ENCODE data around the gene ALDH1L2. TPM values are rescaled to one million over a fixed set of nuclear protein-coding genes. Genes with fewer than 3 reads are reported as not detected.
"Not testable (repeated sequence)": the region's sequence is repeated elsewhere in the genome, so short reads cannot be mapped to it uniquely, and the experiment has no call there.

ALDH1L2 gene
- total RNA-seq: 0.65 and 1.9 TPM in 2 replicates

DNA sequence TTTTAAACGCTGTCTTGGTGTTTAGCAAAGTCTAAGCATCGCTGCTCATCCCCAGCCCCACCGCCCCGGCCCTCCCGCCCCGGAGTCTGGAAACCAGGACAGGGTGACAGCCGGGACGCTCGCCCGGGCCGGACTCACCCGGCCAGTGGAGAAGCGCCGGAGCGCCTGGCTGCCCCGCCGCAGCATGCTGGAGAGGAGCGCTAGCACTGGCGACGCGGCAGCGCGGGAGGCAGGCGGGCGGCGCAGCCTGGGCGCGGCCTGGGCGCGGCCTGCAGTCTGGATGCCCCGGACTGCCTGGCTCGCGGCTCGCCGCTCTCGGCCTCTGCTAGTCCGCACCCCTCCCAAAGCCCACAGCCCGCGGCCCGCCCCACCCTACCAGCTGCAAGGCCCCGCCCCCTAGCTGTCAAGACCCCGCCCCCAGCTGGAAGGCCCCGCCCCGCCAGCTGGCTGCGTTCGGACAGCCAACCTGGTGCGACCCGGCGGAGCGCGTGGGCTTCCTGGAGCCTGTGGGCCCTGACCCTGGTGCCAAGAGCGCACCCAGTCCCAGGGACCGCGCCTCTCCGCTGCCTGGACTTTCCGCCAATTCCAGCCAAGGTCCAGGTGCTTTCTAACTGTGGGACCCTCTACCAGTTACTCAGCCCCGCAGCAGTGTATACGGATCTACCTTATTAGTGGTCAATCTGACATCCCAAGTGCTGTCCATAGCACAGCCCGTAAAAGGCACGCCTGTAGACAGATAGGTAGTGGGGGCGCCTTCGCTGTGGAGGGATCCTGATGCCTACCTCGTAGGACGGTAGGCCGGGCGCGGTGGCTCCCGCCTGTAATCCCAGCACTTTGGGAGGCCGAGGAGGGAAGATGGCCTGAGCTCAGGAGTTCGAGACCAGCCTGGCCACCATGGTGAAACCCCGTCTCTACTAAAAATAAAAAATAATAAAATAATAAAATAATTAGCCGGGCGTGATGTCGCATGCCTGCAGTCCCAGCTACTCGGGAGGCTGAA, at the start of gene ALDH1L2:
Gene ALDH1L2, minus strand, starts transcription at position 208 of the 1,000 bp plus-strand sequence. Its CDS starts 22 bp downstream, at position 186.
- DNase-seq (ENCODE audit: low read depth): peak; percentile 57

DNA sequence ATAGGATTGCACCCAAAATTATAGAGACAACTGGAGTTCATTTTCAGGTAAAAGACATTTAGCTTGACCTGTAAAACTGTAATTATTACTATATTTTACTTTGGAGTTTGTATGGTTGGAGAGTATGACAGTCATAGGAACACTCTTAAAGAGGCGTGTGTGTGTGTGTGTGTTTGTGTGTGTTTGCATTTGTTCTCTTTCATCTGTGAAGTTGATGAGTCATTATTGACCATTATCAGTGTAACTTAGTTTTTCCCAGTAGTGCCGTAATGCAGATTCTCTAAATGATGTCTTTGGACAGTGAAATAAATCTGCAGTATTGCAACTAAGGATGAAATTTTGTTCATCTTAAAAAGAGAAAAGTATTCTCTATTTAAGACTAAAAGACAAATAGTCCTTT, 36.3 kb upstream of the ALDH1L2 start:
- peak; percentile 26 for DNase-seq (ENCODE audit: low read depth)

- no peak for DNase-seq (ENCODE audit: low read depth)
Measured at GRCh38 chr12:105116969-105117368, 32.7 kb upstream of the ALDH1L2 start.

GRCh38 chr12:105113094-105113493, 28.8 kb upstream of the ALDH1L2 start:
- no peak for DNase-seq (ENCODE audit: low read depth)

- DNase-seq (ENCODE audit: low read depth): peak; percentile 61
Measured at GRCh38 chr12:105110851-105111250, 26.6 kb upstream of the ALDH1L2 start.

DNA sequence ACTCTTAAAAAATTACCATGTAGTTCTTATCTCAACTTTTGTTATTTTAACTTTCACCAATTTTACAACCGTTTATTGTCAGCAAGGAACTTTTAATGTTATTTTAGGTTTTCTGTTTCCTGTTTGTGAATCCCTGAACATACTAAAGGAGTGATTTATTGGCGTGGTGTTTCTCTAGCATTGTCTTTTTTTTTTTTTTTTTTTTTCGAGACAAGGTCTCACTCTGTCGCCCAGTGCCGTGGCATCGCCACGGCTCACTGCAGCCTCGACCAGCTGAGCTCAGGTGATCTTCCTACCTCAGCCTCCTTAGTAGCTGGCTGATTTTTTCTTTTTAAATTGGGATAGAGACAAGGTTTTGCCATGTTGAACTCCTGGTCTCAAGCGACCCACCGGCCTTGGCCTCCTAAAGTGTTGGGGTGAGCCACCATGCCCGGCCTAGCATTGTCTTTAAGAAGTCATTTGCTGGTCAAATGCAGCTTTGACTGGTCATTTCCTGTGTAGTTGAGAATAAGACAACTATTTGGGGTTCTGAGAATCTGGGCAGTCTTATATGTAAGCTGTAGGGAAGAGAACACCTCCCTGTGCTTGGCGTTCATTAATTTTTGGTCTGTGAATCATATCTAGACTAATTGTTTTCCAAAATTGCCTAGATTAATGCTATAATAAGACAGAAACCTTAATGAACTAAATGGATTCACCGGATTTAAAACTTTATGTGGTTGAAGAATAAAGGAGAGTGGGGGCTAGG, 25.4 kb upstream of the ALDH1L2 start:
- DNase-seq (ENCODE audit: low read depth): peak; percentile 51

- peak; percentile 68 for DNase-seq (ENCODE audit: low read depth)
Measured at GRCh38 chr12:105107494-105108371, 23.5 kb upstream of the ALDH1L2 start, which contains the start of gene WASHC4. Gene WASHC4 (plus strand): TSS chr12:105107731. CDS start chr12:105107801, 70 bp downstream.

DNA sequence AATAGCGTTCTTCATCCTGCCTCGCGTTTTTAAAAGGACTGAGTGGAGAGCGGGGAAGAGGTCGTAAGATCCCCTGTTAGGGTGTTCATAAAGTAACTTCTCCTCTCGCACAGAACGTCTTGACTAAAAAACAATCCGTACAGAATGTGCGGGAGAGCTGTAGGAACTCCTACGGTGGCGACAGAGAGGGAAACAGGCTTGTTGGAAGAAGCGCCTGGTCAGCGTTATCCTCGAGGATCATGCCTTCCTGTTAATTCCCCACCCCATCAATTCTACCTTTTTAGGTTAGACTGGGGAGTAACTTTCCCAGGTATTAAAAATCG, 22.9 kb upstream of the ALDH1L2 start:
- peak; percentile 48 for DNase-seq (ENCODE audit: low read depth)

- peak; percentile 33 for DNase-seq (ENCODE audit: low read depth)
Measured at GRCh38 chr12:105106621-105107020, 22.4 kb upstream of the ALDH1L2 start.

DNA sequence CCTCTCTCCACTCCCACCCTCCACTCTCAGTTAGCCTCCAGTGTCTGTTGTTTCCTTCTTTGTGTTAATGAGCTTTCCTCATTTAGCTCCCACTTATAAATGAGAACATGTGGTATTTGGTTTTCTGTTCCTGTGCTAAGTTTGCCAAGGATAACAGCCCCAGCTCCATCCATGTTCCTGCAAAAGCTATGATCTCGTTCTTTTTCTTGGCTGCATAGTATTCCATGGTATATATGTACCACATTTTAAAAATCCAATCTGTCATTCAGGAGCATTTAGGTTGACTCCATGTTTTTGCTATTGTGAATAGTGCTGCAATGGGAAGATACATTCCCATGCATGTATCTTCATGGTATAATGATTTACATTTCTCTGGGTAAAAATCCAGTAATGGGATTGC, 20.5 kb upstream of the ALDH1L2 start:
- no peak for DNase-seq (ENCODE audit: low read depth)

- DNase-seq (ENCODE audit: low read depth): no peak
Measured at GRCh38 chr12:105102673-105103072, 18.4 kb upstream of the ALDH1L2 start.

DNA sequence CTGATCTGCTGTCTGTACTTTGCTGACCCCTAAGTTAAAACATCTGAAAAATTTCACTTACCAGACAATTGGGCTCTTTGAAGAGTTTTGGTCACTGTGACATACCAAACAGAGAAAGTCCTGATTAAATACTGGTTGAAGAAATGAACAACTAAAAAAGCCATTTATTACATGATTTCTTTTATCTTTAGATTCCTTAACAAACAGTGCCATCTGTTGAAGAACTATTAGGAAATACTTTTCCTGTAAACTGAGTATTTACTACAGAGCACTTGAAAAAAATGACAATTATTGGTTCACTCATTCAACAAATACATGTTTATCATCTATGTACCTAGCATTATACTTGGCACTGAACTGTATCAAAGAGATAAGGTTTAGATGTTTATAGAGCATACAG, 16.7 kb upstream of the ALDH1L2 start:
- peak; percentile 51 for DNase-seq (ENCODE audit: low read depth)

DNA sequence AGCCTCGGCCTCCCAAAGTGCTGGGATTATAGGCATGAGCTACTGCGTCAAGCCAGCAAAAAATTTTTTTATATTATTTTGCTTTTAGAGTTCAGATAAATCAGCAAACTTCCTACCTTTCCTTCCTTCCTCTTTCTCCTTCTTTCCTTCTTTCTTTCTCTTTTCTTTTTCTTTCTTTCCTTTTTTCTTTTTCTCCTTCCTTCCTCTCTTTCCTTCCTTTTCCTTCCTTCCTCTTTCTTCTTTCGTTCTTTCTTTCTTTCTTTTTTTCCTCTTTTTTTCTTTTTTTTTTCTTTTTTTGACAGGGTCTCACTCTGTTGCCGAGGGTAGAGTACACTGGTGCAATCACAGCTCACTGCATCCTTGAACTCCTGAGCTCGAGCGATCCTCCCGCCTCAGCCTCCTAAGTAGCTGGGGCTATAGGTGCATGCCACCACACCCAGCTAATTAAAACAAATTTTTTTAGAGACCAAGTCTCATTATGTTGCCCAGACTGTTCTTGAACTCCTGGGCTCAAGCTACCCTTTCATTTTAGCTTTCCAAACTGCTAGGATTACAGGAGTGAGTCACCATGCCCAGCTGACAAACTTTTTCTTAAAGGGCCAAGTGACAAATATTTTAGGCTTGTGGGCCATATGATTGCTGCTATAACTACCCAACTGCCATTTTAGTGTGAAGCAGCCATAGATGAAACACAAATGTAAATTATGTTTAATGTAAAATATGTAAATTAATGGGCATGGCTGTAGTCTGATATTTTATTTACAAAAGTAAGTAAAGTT, 16.1 kb upstream of the ALDH1L2 start:
- peak; percentile 68 for DNase-seq (ENCODE audit: low read depth)

- no peak for DNase-seq (ENCODE audit: low read depth)
Measured at GRCh38 chr12:105099356-105099755, 15.1 kb upstream of the ALDH1L2 start.

DNA sequence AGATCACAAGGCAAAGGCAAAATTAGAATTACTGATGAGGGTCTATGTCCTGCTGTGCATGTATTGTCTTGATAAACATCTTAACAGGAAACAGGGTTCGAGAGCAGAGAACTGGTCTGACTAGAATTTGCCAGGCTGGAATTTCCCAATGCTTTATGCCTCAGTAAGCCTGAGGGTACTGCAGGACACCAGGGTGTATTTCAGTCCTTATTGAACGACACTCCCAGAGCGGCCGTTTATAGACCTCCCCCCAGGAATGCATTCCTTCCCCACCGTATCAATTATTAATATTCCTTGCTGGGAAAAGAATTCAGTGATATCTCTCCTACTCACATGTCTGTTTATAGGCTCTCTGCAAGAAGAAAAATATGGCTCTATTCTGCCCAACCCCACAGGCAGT, 11.1 kb upstream of the ALDH1L2 start:
- not testable (repeated sequence) for DNase-seq (ENCODE audit: low read depth)

- no peak for DNase-seq (ENCODE audit: low read depth)
Measured at GRCh38 chr12:105092336-105092735, 8.1 kb upstream of the ALDH1L2 start.

- no peak for DNase-seq (ENCODE audit: low read depth)
Measured at GRCh38 chr12:105091476-105092206, 7.4 kb upstream of the ALDH1L2 start.

DNA sequence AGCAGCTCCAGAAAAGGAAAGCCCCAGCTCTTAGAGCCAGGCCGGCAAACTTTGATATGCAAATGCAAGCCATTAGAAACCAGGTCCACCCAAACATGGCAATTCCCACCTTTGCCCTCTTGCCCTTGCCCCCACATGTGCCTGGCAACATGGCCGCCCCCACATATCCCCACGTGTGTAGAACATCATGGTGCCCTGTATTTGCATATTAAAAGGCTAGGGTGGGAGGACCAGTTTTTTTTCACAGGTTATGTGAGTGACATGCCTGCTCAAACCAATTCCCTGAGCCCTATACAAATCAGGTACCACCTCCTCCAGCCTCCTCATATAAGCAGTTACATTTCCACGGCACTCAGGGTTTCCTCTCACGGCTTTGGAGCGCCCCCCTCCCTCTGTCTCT, 6.1 kb upstream of the ALDH1L2 start:
- no peak for DNase-seq (ENCODE audit: low read depth)

DNA sequence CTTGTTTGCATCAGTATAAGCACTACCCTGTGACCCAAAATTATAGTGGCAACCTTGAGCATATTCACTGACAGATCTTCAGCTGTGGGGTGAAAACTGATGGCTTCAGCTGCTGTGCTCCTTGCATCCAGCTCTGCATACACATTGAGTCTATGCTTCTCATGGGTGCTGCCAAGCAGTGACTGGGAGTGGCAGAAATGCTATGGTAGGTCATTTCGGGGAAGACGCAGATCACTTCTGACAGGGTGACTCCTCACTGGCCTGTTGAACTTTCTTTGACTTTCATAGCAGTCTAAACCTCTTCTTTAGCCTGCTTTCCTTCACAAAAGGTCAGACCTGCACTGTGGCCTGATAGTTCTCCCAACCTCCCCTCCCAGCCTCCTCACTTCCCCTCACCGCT, 5.6 kb upstream of the ALDH1L2 start:
- no peak for DNase-seq (ENCODE audit: low read depth)

DNA sequence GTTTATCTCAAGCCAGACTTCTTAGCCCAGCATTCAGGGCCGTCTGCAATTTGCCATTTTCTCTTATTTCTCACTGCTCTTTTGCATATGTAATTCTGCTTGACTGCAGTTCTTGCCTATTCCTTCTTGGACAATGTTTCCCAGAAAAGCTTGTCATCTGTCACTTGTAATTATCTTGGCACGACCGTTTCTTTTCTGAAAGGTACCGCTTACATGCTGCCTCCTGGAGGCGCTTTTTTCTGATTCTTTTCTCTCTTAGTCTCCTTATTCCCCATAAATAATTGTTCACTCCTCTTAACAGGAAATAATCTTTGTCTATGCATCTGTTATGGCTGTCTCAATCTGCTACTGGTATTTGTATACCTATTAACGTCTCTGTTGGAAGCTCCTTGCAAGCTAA, 1.2 kb upstream of the ALDH1L2 start:
- DNase-seq (ENCODE audit: low read depth): no peak

Data from renal cortical epithelial cell (primary cell).